Breast epithelium (tissue), 3 donors: ENCODE results near the gene SLC34A1.

Experiments used
- POLR2A ChIP-seq: fragments of 450-650 bp; IDR thresholded peaks from one replicate; pipeline ENCODE4 v1.6.1; 2016; ENCODE audit warnings: antibody characterized with exemption, mild to moderate bottlenecking, moderate library complexity
- TF ChIP-seq, protein P1 (sequence below), 3 donors: fragments of 450-650 bp; IDR thresholded peaks; one replicate each; pipeline ENCODE4 v1.5.1; 2016 to 2017; ENCODE audit warnings: antibody characterized with exemption in 3 of 3, mild to moderate bottlenecking in 3 of 3, moderate library complexity in 3 of 3

DNA sequence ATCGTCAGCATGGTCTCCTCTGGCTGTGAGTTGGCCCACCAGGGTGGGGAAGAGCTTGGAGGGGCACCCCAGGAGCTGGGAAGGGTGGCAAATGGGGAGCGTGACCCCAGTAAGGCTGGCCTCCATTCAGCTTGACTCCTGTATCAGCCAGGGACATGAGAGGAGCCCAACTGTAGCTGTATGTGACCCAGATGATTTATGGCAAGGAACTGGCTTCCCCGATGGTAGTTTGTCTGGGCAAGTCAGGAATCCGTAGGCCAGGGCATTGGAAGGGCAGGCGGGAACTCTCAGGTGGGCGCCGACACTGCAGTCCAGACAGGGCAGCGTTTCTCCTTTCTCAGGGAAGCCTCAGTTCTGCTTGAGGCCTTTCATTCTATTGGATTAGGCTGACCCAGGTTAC lies 2.3 kb downstream of the SLC34A1 start:
- TF ChIP-seq, protein P1, sequence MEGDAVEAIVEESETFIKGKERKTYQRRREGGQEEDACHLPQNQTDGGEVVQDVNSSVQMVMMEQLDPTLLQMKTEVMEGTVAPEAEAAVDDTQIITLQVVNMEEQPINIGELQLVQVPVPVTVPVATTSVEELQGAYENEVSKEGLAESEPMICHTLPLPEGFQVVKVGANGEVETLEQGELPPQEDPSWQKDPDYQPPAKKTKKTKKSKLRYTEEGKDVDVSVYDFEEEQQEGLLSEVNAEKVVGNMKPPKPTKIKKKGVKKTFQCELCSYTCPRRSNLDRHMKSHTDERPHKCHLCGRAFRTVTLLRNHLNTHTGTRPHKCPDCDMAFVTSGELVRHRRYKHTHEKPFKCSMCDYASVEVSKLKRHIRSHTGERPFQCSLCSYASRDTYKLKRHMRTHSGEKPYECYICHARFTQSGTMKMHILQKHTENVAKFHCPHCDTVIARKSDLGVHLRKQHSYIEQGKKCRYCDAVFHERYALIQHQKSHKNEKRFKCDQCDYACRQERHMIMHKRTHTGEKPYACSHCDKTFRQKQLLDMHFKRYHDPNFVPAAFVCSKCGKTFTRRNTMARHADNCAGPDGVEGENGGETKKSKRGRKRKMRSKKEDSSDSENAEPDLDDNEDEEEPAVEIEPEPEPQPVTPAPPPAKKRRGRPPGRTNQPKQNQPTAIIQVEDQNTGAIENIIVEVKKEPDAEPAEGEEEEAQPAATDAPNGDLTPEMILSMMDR (IDR thresholded peaks at IDR 0.05), result no peak
- no peak for TF ChIP-seq POLR2A
